ENCODE measurements around the gene ETNK2.

ETNK2 gene

DNA sequence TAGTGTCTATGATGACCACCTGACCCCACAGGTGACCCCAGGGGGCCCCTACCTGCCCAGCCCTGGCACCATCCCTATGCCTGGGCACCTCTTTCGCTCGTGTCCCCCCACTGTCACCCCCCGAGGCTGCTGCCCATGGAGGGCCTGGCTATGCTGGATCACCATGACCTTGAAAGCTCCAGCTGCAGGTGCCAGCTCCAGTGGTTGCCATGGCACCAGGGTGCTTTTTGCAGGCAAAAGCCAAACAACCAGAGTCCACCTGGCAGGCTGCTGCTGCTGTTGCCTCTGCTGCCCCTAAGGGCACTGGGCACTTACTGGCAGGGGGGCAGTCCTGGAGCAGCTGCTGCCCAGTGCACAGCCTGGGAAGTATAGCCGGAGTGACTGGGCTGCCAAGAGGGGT, 21.7 kb downstream of the ETNK2 start:
- TF ChIP-seq, protein P1, sequence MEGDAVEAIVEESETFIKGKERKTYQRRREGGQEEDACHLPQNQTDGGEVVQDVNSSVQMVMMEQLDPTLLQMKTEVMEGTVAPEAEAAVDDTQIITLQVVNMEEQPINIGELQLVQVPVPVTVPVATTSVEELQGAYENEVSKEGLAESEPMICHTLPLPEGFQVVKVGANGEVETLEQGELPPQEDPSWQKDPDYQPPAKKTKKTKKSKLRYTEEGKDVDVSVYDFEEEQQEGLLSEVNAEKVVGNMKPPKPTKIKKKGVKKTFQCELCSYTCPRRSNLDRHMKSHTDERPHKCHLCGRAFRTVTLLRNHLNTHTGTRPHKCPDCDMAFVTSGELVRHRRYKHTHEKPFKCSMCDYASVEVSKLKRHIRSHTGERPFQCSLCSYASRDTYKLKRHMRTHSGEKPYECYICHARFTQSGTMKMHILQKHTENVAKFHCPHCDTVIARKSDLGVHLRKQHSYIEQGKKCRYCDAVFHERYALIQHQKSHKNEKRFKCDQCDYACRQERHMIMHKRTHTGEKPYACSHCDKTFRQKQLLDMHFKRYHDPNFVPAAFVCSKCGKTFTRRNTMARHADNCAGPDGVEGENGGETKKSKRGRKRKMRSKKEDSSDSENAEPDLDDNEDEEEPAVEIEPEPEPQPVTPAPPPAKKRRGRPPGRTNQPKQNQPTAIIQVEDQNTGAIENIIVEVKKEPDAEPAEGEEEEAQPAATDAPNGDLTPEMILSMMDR (conservative IDR thresholded peaks at IDR 0.05; ENCODE audit: low read depth, low read length), result no peak

DNA sequence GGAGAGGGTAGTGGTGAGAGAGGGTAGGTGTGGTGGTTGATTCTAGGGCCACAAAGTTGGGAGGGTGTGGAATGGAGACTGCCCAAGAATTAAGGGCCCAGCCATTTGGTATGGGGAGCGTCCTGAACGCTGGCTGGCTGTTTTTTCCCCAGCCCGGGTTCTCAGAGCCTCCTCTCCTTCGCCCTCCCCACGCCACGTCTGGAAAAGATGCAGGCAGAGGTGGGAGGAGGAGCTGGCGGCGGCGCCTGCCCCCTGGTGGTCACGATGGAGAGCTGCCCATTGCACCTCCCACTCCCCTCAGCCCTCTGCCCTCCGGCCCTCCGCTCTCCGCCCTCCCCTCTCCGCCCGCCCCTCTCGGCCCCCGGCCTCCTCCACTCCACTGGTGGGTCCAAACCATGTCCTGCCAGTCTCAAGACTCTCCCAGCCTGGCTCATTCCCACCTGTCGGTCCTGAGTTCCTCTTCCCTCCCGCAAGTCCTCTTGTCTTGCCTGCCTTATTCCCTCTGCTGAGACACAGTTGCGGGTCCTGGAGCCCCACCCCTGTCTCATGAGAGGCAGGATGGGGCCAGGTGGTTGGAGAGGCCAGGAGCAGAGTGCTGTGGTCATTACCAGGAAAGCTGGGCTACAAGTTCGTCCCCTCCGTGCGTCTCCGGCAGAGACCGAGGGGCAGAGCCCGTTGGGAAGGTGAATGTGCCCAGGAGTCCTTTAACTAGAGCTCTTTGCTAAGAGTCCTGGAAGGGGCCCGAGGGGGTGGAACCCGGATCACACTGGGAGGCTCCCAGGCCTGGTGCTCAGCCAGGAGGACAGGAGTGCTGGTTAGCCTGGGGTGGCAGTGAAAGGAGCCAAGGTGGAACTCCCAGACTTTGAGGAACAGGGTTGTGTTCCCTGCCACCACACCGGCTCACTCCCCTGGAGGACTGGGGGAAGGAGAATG, 22.6 kb downstream of the ETNK2 start:
- peak; percentile 69 for DNase-seq (ENCODE audit: low read depth)
- H3K4me3 ChIP-seq (ENCODE audit: low read depth, low read length), result no peak overlapping the region
- TF ChIP-seq, protein P1 (conservative IDR thresholded peaks at IDR 0.05; ENCODE audit: low read depth, low read length), result peak; percentile 86

More for the DNA sequence above, 21.7 kb downstream of the ETNK2 start:
- H3K4me3 ChIP-seq (ENCODE audit: low read depth, low read length), result no peak overlapping the region
- no peak for DNase-seq (ENCODE audit: low read depth)

DNA sequence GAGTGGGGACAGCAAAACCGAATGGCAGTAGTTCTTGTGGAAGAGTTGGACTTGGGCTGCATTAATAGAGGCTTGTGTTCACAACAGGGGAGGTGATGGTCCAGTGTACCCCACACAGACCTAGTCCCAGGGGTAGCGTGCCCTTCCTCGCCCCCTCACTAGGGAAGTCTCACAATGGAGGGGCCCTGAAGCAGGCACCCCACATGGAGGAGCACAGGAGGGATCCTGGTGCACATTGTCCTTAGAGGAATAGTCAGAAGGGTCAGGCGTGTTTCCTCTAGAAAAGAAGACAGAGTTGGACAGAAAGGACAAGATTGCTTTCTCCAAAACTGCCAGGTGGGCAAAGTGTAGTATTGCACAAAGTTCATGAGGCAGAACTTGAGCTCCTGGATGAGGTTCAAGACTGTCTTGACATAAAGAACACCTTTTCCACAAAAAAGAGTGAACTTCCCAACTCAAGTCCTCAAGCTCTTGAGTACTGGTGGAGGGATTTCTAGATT, 23.3 kb downstream of the ETNK2 start:
- no peak overlapping the region for H3K4me3 ChIP-seq (ENCODE audit: low read depth, low read length)
- DNase-seq (ENCODE audit: low read depth), result no peak
- TF ChIP-seq, protein P1 (conservative IDR thresholded peaks at IDR 0.05; ENCODE audit: low read depth, low read length), result no peak

DNA sequence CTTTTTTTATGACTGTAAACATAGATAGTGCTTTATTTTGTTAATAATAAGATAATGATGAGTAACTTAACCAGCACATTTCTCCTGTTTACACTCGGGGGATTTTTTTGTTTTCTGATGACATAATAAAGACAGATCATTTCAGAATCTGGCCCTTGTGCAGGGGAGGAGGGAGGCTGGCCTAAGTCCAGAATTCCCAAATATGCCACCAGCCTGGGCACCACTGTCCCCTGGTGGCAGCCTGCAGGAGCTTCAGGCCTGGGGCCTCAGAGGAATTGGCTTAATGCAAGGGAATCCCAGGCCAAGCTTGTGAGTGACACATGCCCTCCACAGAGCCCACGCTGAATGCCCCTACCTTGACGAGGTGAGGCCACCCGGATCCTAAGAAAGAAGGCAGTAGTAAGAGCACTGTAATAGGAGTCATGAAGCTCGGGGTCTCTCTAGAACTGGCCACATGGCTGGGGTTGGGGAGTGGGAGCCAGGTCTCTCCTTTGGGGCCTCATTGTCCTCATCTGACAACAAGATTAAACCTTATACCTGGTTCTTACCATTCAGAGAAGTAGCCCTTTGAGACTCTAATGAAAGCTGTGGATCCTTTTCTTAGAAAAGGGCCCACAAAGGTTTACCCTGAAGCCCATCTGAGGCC, 24.1 kb downstream of the ETNK2 start:
- TF ChIP-seq, protein P1 (conservative IDR thresholded peaks at IDR 0.05; ENCODE audit: low read depth, low read length), result peak; percentile 97
- H3K4me3 ChIP-seq (ENCODE audit: low read depth, low read length), result no peak overlapping the region
- DNase-seq (ENCODE audit: low read depth), result peak; percentile 85

DNA sequence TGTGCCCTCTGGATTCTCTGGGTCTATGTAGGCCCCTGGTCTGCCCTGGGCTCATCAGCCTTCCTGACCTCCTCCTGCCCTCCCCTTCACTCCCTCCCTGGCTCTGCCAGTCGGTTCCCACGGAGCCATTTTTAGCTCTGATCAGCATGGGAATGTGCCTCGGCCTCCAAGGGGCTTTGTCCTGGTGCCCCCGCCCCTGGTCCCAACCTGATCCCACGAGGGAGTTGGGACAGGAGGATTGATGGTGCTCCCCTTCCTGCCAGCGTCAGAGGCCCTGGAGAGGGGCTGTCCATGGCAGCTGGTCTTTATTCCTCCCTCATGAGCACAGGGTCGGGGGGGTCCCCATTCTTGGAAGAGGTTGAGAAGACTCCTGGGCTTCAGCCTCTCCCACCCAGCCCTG, 24.9 kb downstream of the ETNK2 start:
- no peak for DNase-seq (ENCODE audit: low read depth)
- TF ChIP-seq, protein P1 (conservative IDR thresholded peaks at IDR 0.05; ENCODE audit: low read depth, low read length), result no peak
- no peak overlapping the region for H3K4me3 ChIP-seq (ENCODE audit: low read depth, low read length)

DNA sequence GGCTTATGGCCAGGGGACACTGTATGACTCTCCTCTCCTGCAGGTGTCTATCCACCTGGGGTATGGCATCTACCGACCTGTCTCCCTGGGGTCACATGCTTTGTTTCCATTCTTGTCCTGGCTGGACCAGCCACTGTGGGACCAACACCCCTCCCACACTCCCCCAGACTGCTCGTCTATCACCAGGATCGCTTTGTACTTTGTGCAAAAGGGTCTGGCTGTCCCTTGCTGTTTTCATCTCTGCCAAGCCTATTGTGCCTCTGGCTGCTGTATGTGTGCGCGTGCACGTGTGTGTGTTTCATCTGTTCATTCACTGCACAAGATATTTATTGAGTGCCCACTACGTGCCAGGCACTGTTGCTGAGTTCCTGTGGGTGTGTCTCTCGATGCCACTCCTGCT, 25.5 kb downstream of the ETNK2 start:
- TF ChIP-seq, protein P1 (conservative IDR thresholded peaks at IDR 0.05; ENCODE audit: low read depth, low read length), result no peak
- DNase-seq (ENCODE audit: low read depth), result no peak

More for the DNA sequence above, 25.5 kb downstream of the ETNK2 start:
- H3K4me3 ChIP-seq (ENCODE audit: low read depth, low read length), result no peak overlapping the region

All from choroid plexus epithelial cell (primary cell).